Motor neuron (in vitro differentiated cells): ENCODE measurements around the gene ZNF446. TPM values are rescaled to one million over a fixed set of nuclear protein-coding genes. Genes with fewer than 3 reads are reported as not detected.

Experiments
- total RNA-seq, 8 experiments: library from RNA; unstranded; fragments of 300-600 nt; gene quantifications; 2 replicates each; pipeline versions ENCODE4 v1.2.3 to v1.2.4, GENCODE V29; 2022

Gene ZNF446
- total RNA-seq, 8 experiments from 2014 or later = 11.8 to 19.8 (median 14.6) TPM

Other genes with a start within 250 kb of the ZNF446 start
- gene ZNF544, start 247.4 kb upstream of the ZNF446 start, total RNA-seq = 10 to 100 TPM; 23.7 to 63.5 (median 40.8) TPM
- gene ZNF8, start 197.4 kb upstream of the ZNF446 start, total RNA-seq = 10 to 100 TPM in 5 of 8 experiments, 1 to 10 TPM in 3; 5.7 to 15.7 (median 10.6) TPM
- gene ERVK3-1, start 171.0 kb upstream of the ZNF446 start, total RNA-seq = 10 to 100 TPM; 38.0 to 72.5 (median 53.6) TPM
- gene ZSCAN22, start 149.4 kb upstream of the ZNF446 start, total RNA-seq = 1 to 10 TPM; 2.0 to 4.1 (median 3.3) TPM
- gene A1BG, start 122.9 kb upstream of the ZNF446 start, total RNA-seq = 10 to 100 TPM in 6 of 8 experiments, 1 to 10 TPM in 1, not detected in 1; 4.4 to 84.0 (median 63.6) TPM
- gene ZNF497, start 113.6 kb upstream of the ZNF446 start, total RNA-seq = 10 to 100 TPM in 1 of 8 experiments, 1 to 10 TPM in 5, under 1 TPM in 2; 0.61 to 10.2 (median 5.3) TPM
- gene ZNF837, start 95.3 kb upstream of the ZNF446 start, total RNA-seq = 1 to 10 TPM; 1.1 to 3.2 (median 1.6) TPM
- gene RPS5, start 89.1 kb upstream of the ZNF446 start, total RNA-seq = 1,000 to 10,000 TPM; 1,054 to 2,751 (median 1,702) TPM
- gene RNF225, start 80.7 kb upstream of the ZNF446 start, total RNA-seq = not detected
- 10 to 100 TPM; 15.1 to 23.3 (median 17.5) TPM for gene ZNF584, start 67.7 kb upstream of the ZNF446 start, total RNA-seq
- 10 to 100 TPM in 2 of 8 experiments, 1 to 10 TPM in 6; 5.2 to 13.2 (median 7.4) TPM for gene ZNF132, start 36.2 kb upstream of the ZNF446 start, total RNA-seq
- gene ZNF324B, start 24.7 kb upstream of the ZNF446 start, total RNA-seq = 10 to 100 TPM in 5 of 8 experiments, 1 to 10 TPM in 3; 7.3 to 14.5 (median 10.5) TPM
- 10 to 100 TPM in 7 of 8 experiments, 1 to 10 TPM in 1; 8.5 to 21.3 (median 17.2) TPM for gene ZNF324, start 9.3 kb upstream of the ZNF446 start, total RNA-seq
- 10 to 100 TPM; 11.0 to 26.3 (median 20.2) TPM for gene SLC27A5, start 35.6 kb downstream of the ZNF446 start, total RNA-seq
- gene ZBTB45, start 43.5 kb downstream of the ZNF446 start, total RNA-seq = 10 to 100 TPM in 3 of 8 experiments, 1 to 10 TPM in 5; 6.5 to 15.4 (median 7.7) TPM
- 100 to 1,000 TPM; 195 to 521 (median 274) TPM for gene TRIM28, start 67.7 kb downstream of the ZNF446 start, total RNA-seq
- gene CHMP2A, start 78.8 kb downstream of the ZNF446 start, total RNA-seq = 100 to 1,000 TPM; 106 to 165 (median 138) TPM
- gene UBE2M, start 82.3 kb downstream of the ZNF446 start, total RNA-seq = 10 to 100 TPM; 49.3 to 82.7 (median 70.9) TPM
- gene MZF1, start 97.0 kb downstream of the ZNF446 start, total RNA-seq = 10 to 100 TPM; 14.6 to 49.3 (median 17.0) TPM